GM19397 (cell line): ENCODE measurements around the gene DIP2C.
"Not testable (repeated sequence)": the region's sequence is repeated elsewhere in the genome, so short reads cannot be mapped to it uniquely, and the experiment has no call there.

Experiments used
- ATAC-seq: cut with Tn5 transposase; IDR thresholded peaks from one replicate; pipeline ENCODE4 v1.9.1; 2021; ENCODE audit warnings: mild to moderate bottlenecking, moderate library complexity; ENCODE audit not compliant: unreplicated experiment

DIP2C gene

GRCh38 chr10:697097-697875 lies 7.8 kb upstream of the DIP2C start:
- ATAC-seq = no peak

- ATAC-seq = no peak
These were observed 5.9 kb upstream of the DIP2C start for GRCh38 chr10:695396-695795.

- no peak for ATAC-seq
These were observed 4.0 kb upstream of the DIP2C start for GRCh38 chr10:693506-693905.

- no peak for ATAC-seq
These were observed 3.3 kb upstream of the DIP2C start for GRCh38 chr10:692682-693351.

- no peak for ATAC-seq
These were observed 1.7 kb upstream of the DIP2C start for GRCh38 chr10:691216-691615.

GRCh38 chr10:690372-691161 lies 1.1 kb upstream of the DIP2C start:
- no peak for ATAC-seq

GRCh38 chr10:689121-689451 lies 382 bp downstream of the DIP2C start:
- no peak for ATAC-seq

GRCh38 chr10:688312-689120 lies 952 bp downstream of the DIP2C start:
- ATAC-seq = no peak

- ATAC-seq = no peak
These were observed 1.7 kb downstream of the DIP2C start for GRCh38 chr10:687583-688311.

- ATAC-seq = no peak
These were observed 3.1 kb downstream of the DIP2C start for GRCh38 chr10:686155-686931.

- no peak for ATAC-seq
These were observed 3.9 kb downstream of the DIP2C start for GRCh38 chr10:685613-686012.

GRCh38 chr10:683448-684071 lies 5.9 kb downstream of the DIP2C start:
- ATAC-seq = no peak

- ATAC-seq = no peak
These were observed 6.5 kb downstream of the DIP2C start for GRCh38 chr10:682931-683447.

GRCh38 chr10:681670-682318 lies 7.7 kb downstream of the DIP2C start:
- ATAC-seq = no peak

- ATAC-seq = no peak
These were observed 8.7 kb downstream of the DIP2C start for GRCh38 chr10:680745-681144.

- no peak for ATAC-seq
These were observed 9.3 kb downstream of the DIP2C start for GRCh38 chr10:680146-680545.

GRCh38 chr10:679556-679955 lies 9.9 kb downstream of the DIP2C start:
- no peak for ATAC-seq

- not testable (repeated sequence) for ATAC-seq
These were observed 10.8 kb downstream of the DIP2C start for GRCh38 chr10:678662-679005.
